ENCODE measurements around the gene KDM3A.
A peak's percentile ranks its signal among the peaks of the same experiment; 100 is the strongest.

Gene KDM3A

GRCh38 chr2:86440631-86441391 is at the start of gene KDM3A:
TSS of gene KDM3A (plus strand) at chr2:86441371. CDS start at chr2:86442048, 677 bp downstream.
- peak; percentile 93 for DNase-seq

- no peak for DNase-seq
Measured at GRCh38 chr2:86392873-86393518, 48.2 kb upstream of the KDM3A start.

GRCh38 chr2:86393521-86394491 is 47.4 kb upstream of the KDM3A start:
- no peak for DNase-seq

GRCh38 chr2:86396291-86396785 is 44.8 kb upstream of the KDM3A start:
- DNase-seq, result no peak

- DNase-seq, result no peak
Measured at GRCh38 chr2:86397986-86398385, 43.2 kb upstream of the KDM3A start.

GRCh38 chr2:86398500-86399474 is 42.4 kb upstream of the KDM3A start:
- DNase-seq, result no peak

- no peak for DNase-seq
Measured at GRCh38 chr2:86400321-86400720, 40.9 kb upstream of the KDM3A start.

GRCh38 chr2:86410581-86410980 is 30.6 kb upstream of the KDM3A start:
- no peak for DNase-seq

GRCh38 chr2:86411396-86411795 is 29.8 kb upstream of the KDM3A start:
- no peak for DNase-seq

GRCh38 chr2:86412007-86412406 is 29.2 kb upstream of the KDM3A start:
- DNase-seq, result no peak

- DNase-seq, result no peak
Measured at GRCh38 chr2:86413296-86414094, 27.7 kb upstream of the KDM3A start.

- no peak for DNase-seq
Measured at GRCh38 chr2:86414996-86415395, 26.2 kb upstream of the KDM3A start.

GRCh38 chr2:86416146-86416545 is 25.0 kb upstream of the KDM3A start:
- DNase-seq, result no peak

GRCh38 chr2:86417961-86418360 is 23.2 kb upstream of the KDM3A start:
- no peak for DNase-seq

- no peak for DNase-seq
Measured at GRCh38 chr2:86420913-86421312, 20.3 kb upstream of the KDM3A start.

- no peak for DNase-seq
Measured at GRCh38 chr2:86426271-86426670, 14.9 kb upstream of the KDM3A start.

- no peak for DNase-seq
Measured at GRCh38 chr2:86429335-86429734, 11.8 kb upstream of the KDM3A start.

- DNase-seq, result no peak
Measured at GRCh38 chr2:86430368-86430767, 10.8 kb upstream of the KDM3A start.

- DNase-seq, result no peak
Measured at GRCh38 chr2:86433137-86433536, 8.0 kb upstream of the KDM3A start.

- DNase-seq, result no peak
Measured at GRCh38 chr2:86434290-86434689, 6.9 kb upstream of the KDM3A start.

- no peak for DNase-seq
Measured at GRCh38 chr2:86435531-86435930, 5.6 kb upstream of the KDM3A start.
